GM18907 (cell line): Measurements from ENCODE around the gene NYNRIN.
"Not testable (repeated sequence)": the region's sequence is repeated elsewhere in the genome, so short reads cannot be mapped to it uniquely, and the experiment has no call there.

Source experiments
- ATAC-seq: cut with Tn5 transposase; IDR thresholded peaks from one replicate; pipeline ENCODE4 v1.9.1; 2021; ENCODE audit warnings: mild to moderate bottlenecking, moderate library complexity; ENCODE audit not compliant: unreplicated experiment

Gene NYNRIN

GRCh38 chr14:24369907-24370687 is 28.7 kb upstream of the NYNRIN start:
- no peak for ATAC-seq

GRCh38 chr14:24370748-24371147 is 28.1 kb upstream of the NYNRIN start:
- ATAC-seq, result no peak

GRCh38 chr14:24371605-24372004 is 27.2 kb upstream of the NYNRIN start:
- not testable (repeated sequence) for ATAC-seq

GRCh38 chr14:24372701-24373416 is 25.9 kb upstream of the NYNRIN start:
- ATAC-seq, result no peak

GRCh38 chr14:24376448-24377070 is 22.2 kb upstream of the NYNRIN start:
- no peak for ATAC-seq

- no peak for ATAC-seq
Observed at GRCh38 chr14:24377126-24377525, 21.7 kb upstream of the NYNRIN start.

- ATAC-seq, result no peak
Observed at GRCh38 chr14:24377657-24378056, 21.1 kb upstream of the NYNRIN start.

GRCh38 chr14:24378327-24378726 is 20.5 kb upstream of the NYNRIN start:
- no peak for ATAC-seq

GRCh38 chr14:24378981-24379906 is 19.6 kb upstream of the NYNRIN start:
- no peak for ATAC-seq

- no peak for ATAC-seq
Observed at GRCh38 chr14:24379907-24380730, 18.7 kb upstream of the NYNRIN start.

- ATAC-seq, result no peak
Observed at GRCh38 chr14:24381363-24382063, 17.3 kb upstream of the NYNRIN start.

GRCh38 chr14:24382064-24382371 is 16.8 kb upstream of the NYNRIN start:
- ATAC-seq, result no peak

GRCh38 chr14:24384169-24384568 is 14.6 kb upstream of the NYNRIN start:
- no peak for ATAC-seq

GRCh38 chr14:24385524-24385923 is 13.3 kb upstream of the NYNRIN start:
- ATAC-seq, result no peak

- ATAC-seq, result no peak
Observed at GRCh38 chr14:24387009-24387345, 11.8 kb upstream of the NYNRIN start.

GRCh38 chr14:24387579-24387978 is 11.2 kb upstream of the NYNRIN start:
- ATAC-seq, result not testable (repeated sequence)

- no peak for ATAC-seq
Observed at GRCh38 chr14:24388474-24389179, 10.2 kb upstream of the NYNRIN start.

- no peak for ATAC-seq
Observed at GRCh38 chr14:24389226-24389848, 9.5 kb upstream of the NYNRIN start.
